ENCODE data around the gene TMEM74B. TPM values are rescaled to one million over a fixed set of nuclear protein-coding genes. Genes with fewer than 3 reads are reported as not detected.

TMEM74B gene
- total RNA-seq, 2 experiments from 2014 or later = 0.10 TPM; not detected in 1

GRCh38 chr20:1144401-1145172 lies 40.2 kb downstream of the TMEM74B start:
- H3K27ac Mint-ChIP-seq = no peak overlapping the region
- no peaks in the 10 kb centered on the region for H3K27me3 Mint-ChIP-seq
- no peaks in the 10 kb centered on the region for H3K9me3 Mint-ChIP-seq
- peaks cover 49% of the 10 kb centered on the region for H3K36me3 Mint-ChIP-seq (ENCODE audit: low read depth)
- no peaks in the 10 kb centered on the region for H3K4me1 Mint-ChIP-seq
- POLR2A ChIA-PET = no interaction called here
- DNase-seq = no peak
- CTCF ChIA-PET = no interaction called here
- H3K4me3 Mint-ChIP-seq = no peak overlapping the region

- no peak overlapping the region for H3K4me3 Mint-ChIP-seq
- peaks cover 69% of the 10 kb centered on the region for H3K36me3 Mint-ChIP-seq (ENCODE audit: low read depth)
- peaks cover 16% of the 10 kb centered on the region for H3K4me1 Mint-ChIP-seq
- H3K9me3 Mint-ChIP-seq = peaks cover 4% of the 10 kb centered on the region
- POLR2A ChIA-PET = no interaction called here
- CTCF ChIA-PET = no interaction called here
- no peaks in the 10 kb centered on the region for H3K27me3 Mint-ChIP-seq
- no peak for DNase-seq
- H3K27ac Mint-ChIP-seq = peak overlapping the region; percentile 27
These were observed 47.5 kb downstream of the TMEM74B start for GRCh38 chr20:1137236-1137635.

GRCh38 chr20:1134836-1135235 lies 49.9 kb downstream of the TMEM74B start:
- POLR2A ChIA-PET = no interaction called here
- Mint-ChIP-seq H3K9me3 (peaks cover 4% of the 10 kb centered on the region), H3K4me1 (peaks cover 20% of the 10 kb centered on the region), H3K27ac (no peak overlapping the region), H3K4me3 (no peak overlapping the region), H3K27me3 (no peaks in the 10 kb centered on the region), H3K36me3 (ENCODE audit: low read depth) (peaks cover 77% of the 10 kb centered on the region)
- CTCF ChIA-PET = no interaction called here
- DNase-seq = no peak

GRCh38 chr20:1134355-1134754 lies 50.4 kb downstream of the TMEM74B start:
- no peak for DNase-seq
- ChIA-PET CTCF (no interaction called here), POLR2A (no interaction called here)
- H3K4me3 Mint-ChIP-seq = no peak overlapping the region
- peaks cover 4% of the 10 kb centered on the region for H3K9me3 Mint-ChIP-seq
- H3K27ac Mint-ChIP-seq = peak overlapping the region; percentile 64
- H3K27me3 Mint-ChIP-seq = no peaks in the 10 kb centered on the region
- H3K4me1 Mint-ChIP-seq = peaks cover 20% of the 10 kb centered on the region
- H3K36me3 Mint-ChIP-seq (ENCODE audit: low read depth) = peaks cover 80% of the 10 kb centered on the region

GRCh38 chr20:1131354-1131753 lies 53.4 kb downstream of the TMEM74B start:
- no peak overlapping the region for H3K27ac Mint-ChIP-seq
- peaks cover 81% of the 10 kb centered on the region for H3K36me3 Mint-ChIP-seq (ENCODE audit: low read depth)
- ChIA-PET POLR2A (no interaction called here), CTCF (interaction anchor here (1.3 kb wide), 1 partner anchor 12 kb away, joined by 3 read pairs; no protein-coding TSS in a partner anchor)
- H3K27me3 Mint-ChIP-seq = no peaks in the 10 kb centered on the region
- DNase-seq = no peak
- H3K4me3 Mint-ChIP-seq = no peak overlapping the region
- peaks cover 22% of the 10 kb centered on the region for H3K4me1 Mint-ChIP-seq
- peaks cover 4% of the 10 kb centered on the region for H3K9me3 Mint-ChIP-seq

- peaks cover 25% of the 10 kb centered on the region for H3K4me1 Mint-ChIP-seq
- no peaks in the 10 kb centered on the region for H3K27me3 Mint-ChIP-seq
- no peak for DNase-seq
- no peak overlapping the region for H3K27ac Mint-ChIP-seq
- H3K36me3 Mint-ChIP-seq (ENCODE audit: low read depth) = peaks cover 81% of the 10 kb centered on the region
- CTCF ChIA-PET = no interaction called here
- POLR2A ChIA-PET = no interaction called here
- H3K4me3 Mint-ChIP-seq = no peak overlapping the region
- peaks cover 4% of the 10 kb centered on the region for H3K9me3 Mint-ChIP-seq
These were observed 53.9 kb downstream of the TMEM74B start for GRCh38 chr20:1130847-1131246.

Other genes with a start within 250 kb of the TMEM74B start
- gene RSPO4, start 182.7 kb downstream of the TMEM74B start, total RNA-seq = under 1 TPM in 1 of 2 experiments, not detected in 1; 0.10 TPM
- gene PSMF1, start 66.4 kb downstream of the TMEM74B start, total RNA-seq = 100 to 1,000 TPM; 127 to 143 TPM
- not detected for gene C20orf202, start 18.5 kb upstream of the TMEM74B start, total RNA-seq
- under 1 TPM in 1 of 2 experiments, not detected in 1; 0.27 TPM for gene RAD21L1, start 41.1 kb upstream of the TMEM74B start, total RNA-seq
- gene SNPH, start 81.3 kb upstream of the TMEM74B start, total RNA-seq = 1 to 10 TPM; 7.3 to 8.4 TPM
- 1 to 10 TPM; 1.4 to 2.2 TPM for gene SDCBP2, start 144.2 kb upstream of the TMEM74B start, total RNA-seq
- 100 to 1,000 TPM; 207 to 238 TPM for gene FKBP1A, start 208.1 kb upstream of the TMEM74B start, total RNA-seq

All from activated CD4-positive, alpha-beta T cell treated with anti-CD3 and anti-CD28 coated beads, Interleukin-2, amount 10 ng/mL, durations not matched to agents 7 days and 5 days (primary cell).